Thyroid gland (tissue), 4 donors: ENCODE results near the gene DCLRE1A. TPM values are rescaled to one million over a fixed set of nuclear protein-coding genes. Genes with fewer than 3 reads are reported as not detected.
"Not testable (repeated sequence)": the region's sequence is repeated elsewhere in the genome, so short reads cannot be mapped to it uniquely, and the experiment has no call there.

Source experiments
- DNase-seq, 2 donors: peaks; one replicate each; pipeline ENCODE4 v3.0.0-alpha.2; 2019
- H3K27ac ChIP-seq, 3 donors: fragments of 200-600 bp; sonication (generic); 1 replicate in 2 of 3; 2 replicates in 1 of 3; pipeline ENCODE4 v1.5.1; 2016 to 2019; ENCODE audit warnings: mild to moderate bottlenecking in 1 of 3, moderate library complexity in 1 of 3
- H3K27me3 ChIP-seq: fragments of 200-600 bp; sonication (generic); one replicate; pipeline ENCODE4 v1.5.1; 2019
- H3K36me3 ChIP-seq, 2 donors: fragments of 200-600 bp; sonication (generic); one replicate each; pipeline ENCODE4 v1.5.1; 2016 to 2019
- H3K4me1 ChIP-seq, 2 donors: fragments of 200-600 bp; sonication (generic); one replicate each; pipeline ENCODE4 v1.5.1; 2017 to 2019
- H3K4me3 ChIP-seq, 3 donors: fragments of 200-600 bp; sonication (generic); replicated peaks in 1 of 3; 1 replicate in 2 of 3; 2 replicates in 1 of 3; pipeline ENCODE4 v1.5.1; 2016; ENCODE audit warnings: mild to moderate bottlenecking in 1 of 3
- H3K9me3 ChIP-seq: fragments of 200-600 bp; sonication (generic); one replicate; pipeline ENCODE4 v1.5.1; 2017
- CTCF ChIP-seq, 6 experiments: fragments of 200-600 bp in 3 of 6; fragments of 450-650 bp in 3 of 6; sonication (generic) in 3 of 6; IDR thresholded peaks; one replicate each; pipeline ENCODE4 v1.5.1; 2016 to 2019; ENCODE audit warnings: antibody characterized with exemption in 6 of 6, mild to moderate bottlenecking in 2 of 6, inconsistent platforms in 1 of 6, moderate library complexity in 1 of 6
- POLR2A ChIP-seq, 2 donors: fragments of 450-650 bp; IDR thresholded peaks; one replicate each; pipeline ENCODE4 v1.6.1; 2017; ENCODE audit warnings: antibody characterized with exemption in 2 of 2, mild to moderate bottlenecking in 2 of 2, moderate library complexity in 1 of 2
- WGBS, 2 donors: methylation state at CpG; one replicate each; pipeline ENCODE4 v1.1.5; 2017; 5-methylcytosine and 5-hydroxymethylcytosine counted together
- intact Hi-C: fragments of 100-400 bp; cut with DNase I; formaldehyde crosslinking; loops from one replicate; pipeline ENCODE4 v1.15.1; 2023
- total RNA-seq, 4 donors: library from RNA; depleted of rRNA; stranded (reverse); fragments of >200 nt; gene quantifications; one replicate each; pipeline ENCODE4 v1.2.3, GENCODE V29; 2016

The DCLRE1A gene
- total RNA-seq, 4 donors from 2014 or later = 5.8 to 9.0 (median 6.8) TPM

DNA sequence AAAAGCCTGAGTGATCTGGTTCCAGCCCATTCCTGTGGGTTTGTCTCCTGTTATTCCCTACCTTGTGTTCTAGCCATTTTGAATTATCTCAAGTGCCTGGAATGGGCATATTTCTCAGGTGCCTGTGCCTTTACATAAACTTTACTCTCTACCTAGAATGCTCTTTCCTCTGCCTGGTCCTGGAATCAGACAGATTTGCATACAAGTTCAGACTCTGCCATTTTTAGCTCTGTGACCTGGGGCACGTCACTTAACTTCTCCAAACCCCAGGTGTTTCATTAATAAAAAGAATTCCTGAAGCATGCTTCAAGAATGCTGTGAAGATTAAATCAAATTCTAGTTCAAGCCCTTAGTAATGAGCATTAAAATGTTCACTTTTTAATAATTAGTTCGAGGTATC is 7.8 kb downstream of the DCLRE1A start:
- intact Hi-C loops = no loop called here
- Histone ChIP-seq H3K27me3 (no peaks in the 10 kb centered on the region), H3K36me3 (peaks cover 0 to 9% of the 10 kb centered on the region in 2 donors), H3K27ac (no peak overlapping the region), H3K4me3 (no peak overlapping the region), H3K9me3 (no peaks in the 10 kb centered on the region), H3K4me1 (no peaks in the 10 kb centered on the region)
- TF ChIP-seq POLR2A (IDR thresholded peaks at IDR 0.05) (no peak), CTCF (IDR thresholded peaks at IDR 0.05) (no peak)
- WGBS, 2 donors = 94 to 97% methylated on average over 2 of the region's 2 CpGs
- DNase-seq = no peak

DNA sequence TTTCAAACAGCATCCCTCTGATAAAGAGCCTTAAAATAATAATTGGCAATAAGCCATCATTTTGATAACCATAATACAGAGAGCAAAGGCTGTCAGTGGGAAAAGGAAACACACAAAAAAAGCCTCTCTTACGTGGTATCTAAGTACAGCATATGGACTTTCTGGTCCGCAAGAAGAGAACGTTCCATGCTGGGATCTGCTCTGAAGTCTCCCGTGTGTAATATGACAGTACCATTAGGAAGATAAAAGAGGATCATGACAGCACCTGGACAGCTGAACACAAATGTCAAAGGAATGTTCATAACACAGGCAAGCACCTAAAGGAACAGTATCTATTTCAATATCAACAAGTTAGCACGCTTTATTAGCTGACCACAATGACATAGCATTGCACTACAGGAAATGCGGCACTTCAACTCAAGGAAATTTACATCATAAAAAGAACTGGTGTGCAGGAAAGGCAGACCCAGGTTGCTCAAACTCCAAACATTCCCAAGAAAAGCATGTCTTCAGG is 9.9 kb downstream of the DCLRE1A start:
- Histone ChIP-seq H3K4me3 (no peak overlapping the region), H3K27ac (no peak overlapping the region), H3K36me3 (peaks cover 0 to 9% of the 10 kb centered on the region in 2 donors), H3K27me3 (no peaks in the 10 kb centered on the region), H3K4me1 (no peaks in the 10 kb centered on the region), H3K9me3 (no peaks in the 10 kb centered on the region)
- TF ChIP-seq CTCF (IDR thresholded peaks at IDR 0.05) (no peak), POLR2A (IDR thresholded peaks at IDR 0.05) (no peak)
- DNase-seq = no peak
- intact Hi-C loops = no loop called here
- WGBS, 2 donors = 89 to 91% methylated on average over 6 of the region's 6 CpGs

GRCh38 chr10:113842171-113842570 is 11.7 kb downstream of the DCLRE1A start:
- TF ChIP-seq CTCF (IDR thresholded peaks at IDR 0.05) (no peak), POLR2A (IDR thresholded peaks at IDR 0.05) (no peak)
- Histone ChIP-seq H3K4me1 (no peaks in the 10 kb centered on the region), H3K36me3 (peaks cover 0 to 9% of the 10 kb centered on the region in 2 donors), H3K4me3 (no peak overlapping the region), H3K9me3 (no peaks in the 10 kb centered on the region), H3K27ac (no peak overlapping the region), H3K27me3 (no peaks in the 10 kb centered on the region)
- 71 to 88% methylated on average over 1 of the region's 1 CpG for WGBS, 2 donors
- intact Hi-C loops = no loop called here
- no peak for DNase-seq

- H3K4me3 ChIP-seq, H3K4me1 ChIP-seq, H3K36me3 ChIP-seq, H3K27me3 ChIP-seq, H3K27ac ChIP-seq, intact Hi-C loops, DNase-seq, H3K9me3 ChIP-seq: not testable (repeated sequence)
- 78 to 85% methylated on average over 10 of the region's 10 CpGs for WGBS, 2 donors
Observed at GRCh38 chr10:113828567-113828966, 25.3 kb downstream of the DCLRE1A start.

DNA sequence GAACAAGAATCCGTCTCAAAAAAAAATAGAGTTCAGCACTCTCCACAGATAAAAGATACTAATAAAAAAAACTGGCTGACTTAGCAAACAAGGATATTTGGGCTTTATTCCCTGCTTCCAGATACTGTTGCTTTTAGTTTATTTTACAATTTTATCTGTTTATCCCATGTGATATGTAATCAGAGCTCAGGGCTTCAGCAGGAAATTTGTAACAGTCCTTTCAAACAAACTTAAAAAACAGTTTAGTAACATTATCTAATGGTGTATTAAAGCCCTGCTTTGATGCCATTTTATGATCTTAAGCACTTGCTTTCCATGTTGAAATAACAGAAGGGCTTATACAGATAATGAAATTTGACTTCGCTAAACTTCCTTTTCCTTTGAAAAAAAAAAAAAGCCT is 28.1 kb downstream of the DCLRE1A start:
- H3K27ac ChIP-seq = no peak overlapping the region
- H3K4me1 ChIP-seq = no peaks in the 10 kb centered on the region
- H3K36me3 ChIP-seq = no peaks in the 10 kb centered on the region
- 78 to 85% methylated on average over 2 of the region's 2 CpGs for WGBS, 2 donors
- intact Hi-C loops = no loop called here
- TF ChIP-seq CTCF (IDR thresholded peaks at IDR 0.05) (no peak), POLR2A (IDR thresholded peaks at IDR 0.05) (no peak)
- H3K9me3 ChIP-seq = no peaks in the 10 kb centered on the region
- H3K4me3 ChIP-seq = no peak overlapping the region
- no peak for DNase-seq
- no peaks in the 10 kb centered on the region for H3K27me3 ChIP-seq

- intact Hi-C loops = no loop called here
- H3K9me3 ChIP-seq = no peaks in the 10 kb centered on the region
- TF ChIP-seq POLR2A (IDR thresholded peaks at IDR 0.05) = no peak
- no peak for TF ChIP-seq CTCF (IDR thresholded peaks at IDR 0.05)
- no peak overlapping the region for H3K27ac ChIP-seq
- H3K36me3 ChIP-seq = no peaks in the 10 kb centered on the region
- H3K4me1 ChIP-seq = no peaks in the 10 kb centered on the region
- no peak overlapping the region for H3K4me3 ChIP-seq
- no peak for DNase-seq
- WGBS, 2 donors = 63 to 64% methylated on average over 4 of the region's 4 CpGs
- no peaks in the 10 kb centered on the region for H3K27me3 ChIP-seq
Observed at GRCh38 chr10:113823389-113823788, 30.5 kb downstream of the DCLRE1A start.
